GM21576 (cell line): ENCODE results near the gene IMMP2L.

ENCODE experiments used
- ATAC-seq: cut with Tn5 transposase; IDR thresholded peaks from one replicate; pipeline ENCODE4 v1.9.1; 2021; ENCODE audit warnings: mild to moderate bottlenecking, moderate library complexity; ENCODE audit not compliant: unreplicated experiment

Gene IMMP2L

GRCh38 chr7:110911632-110912031 is 650.7 kb downstream of the IMMP2L start:
- no peak for ATAC-seq

GRCh38 chr7:110909117-110909516 is 653.2 kb downstream of the IMMP2L start:
- no peak for ATAC-seq

DNA sequence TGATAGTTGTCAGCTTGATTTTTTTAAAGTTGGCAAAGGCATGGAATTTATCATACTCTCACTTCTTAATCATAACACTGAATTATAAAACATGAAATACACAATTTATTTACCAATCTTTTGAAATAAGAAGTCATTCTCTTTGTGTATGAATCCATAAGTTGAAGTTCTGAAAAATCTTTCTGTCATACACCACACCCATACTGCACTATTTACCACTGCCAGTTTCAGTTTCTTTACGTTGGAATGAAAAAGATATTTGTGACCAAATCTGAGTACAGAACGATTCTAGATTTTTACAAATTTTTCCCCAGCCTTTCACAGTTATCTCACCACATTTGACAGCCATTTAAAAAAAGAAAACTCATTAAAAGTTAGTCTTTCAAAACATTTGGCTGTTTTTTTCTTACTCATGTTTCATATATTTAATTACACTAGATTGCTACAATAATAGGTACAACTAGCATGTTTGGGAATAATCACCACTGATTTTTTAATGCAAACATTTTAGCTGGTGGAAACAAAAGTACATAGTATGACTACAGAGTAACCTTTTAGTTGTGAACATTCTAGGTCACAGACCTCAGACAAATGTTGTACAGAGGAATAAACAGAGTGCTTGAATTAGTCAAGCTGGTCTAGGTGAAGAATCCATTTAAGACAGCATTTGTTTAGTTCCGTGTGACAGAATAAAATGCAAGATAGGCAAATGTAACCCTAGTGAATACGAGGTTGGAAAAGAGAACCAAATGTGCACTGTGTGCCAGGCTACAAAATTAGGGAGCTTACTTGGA is 656.3 kb downstream of the IMMP2L start:
- ATAC-seq, result no peak

- ATAC-seq, result no peak
Observed at GRCh38 chr7:110898516-110898915, 663.8 kb downstream of the IMMP2L start.

GRCh38 chr7:110897538-110897937 is 664.8 kb downstream of the IMMP2L start:
- no peak for ATAC-seq

- ATAC-seq, result no peak
Observed at GRCh38 chr7:110894111-110894510, 668.2 kb downstream of the IMMP2L start.

- no peak for ATAC-seq
Observed at GRCh38 chr7:110891197-110891596, 671.1 kb downstream of the IMMP2L start.

DNA sequence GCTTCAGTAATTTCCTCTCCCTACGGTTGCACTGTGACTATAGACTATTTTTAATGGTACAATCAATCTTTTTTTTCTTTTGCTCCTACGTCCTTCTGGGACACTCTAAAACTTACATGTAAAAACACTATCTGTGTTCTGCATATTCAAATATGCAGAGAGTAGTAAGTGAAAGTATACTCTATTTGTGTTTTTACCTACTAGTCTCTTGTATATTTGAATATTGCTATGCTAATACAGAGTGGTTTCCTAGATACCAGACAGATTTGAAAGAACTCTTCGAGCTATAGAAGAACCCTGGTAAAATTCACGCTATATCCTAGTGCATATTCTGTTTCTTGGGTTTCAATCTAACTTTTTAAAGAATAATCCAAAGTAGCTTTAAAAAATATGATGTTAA is 672.2 kb downstream of the IMMP2L start:
- no peak for ATAC-seq

DNA sequence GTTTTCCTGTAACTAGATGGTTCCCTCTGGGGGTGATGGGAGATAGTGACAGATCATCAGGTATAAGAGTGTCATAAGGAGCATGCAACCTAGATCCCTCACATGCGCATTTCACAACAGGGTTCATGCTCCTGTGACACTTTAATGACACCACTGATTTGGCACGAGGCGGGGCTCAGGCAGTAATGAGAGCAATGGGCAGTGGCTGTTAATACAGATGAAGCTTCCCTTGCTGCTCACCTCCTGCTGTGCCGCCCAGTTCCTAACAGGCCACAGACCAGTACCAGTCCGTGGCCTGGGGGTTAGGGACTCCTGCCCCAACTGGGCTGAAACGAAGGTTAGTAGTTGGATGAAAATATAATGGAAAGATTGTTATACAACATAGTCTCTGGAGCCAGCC is 673.0 kb downstream of the IMMP2L start:
- ATAC-seq, result no peak

DNA sequence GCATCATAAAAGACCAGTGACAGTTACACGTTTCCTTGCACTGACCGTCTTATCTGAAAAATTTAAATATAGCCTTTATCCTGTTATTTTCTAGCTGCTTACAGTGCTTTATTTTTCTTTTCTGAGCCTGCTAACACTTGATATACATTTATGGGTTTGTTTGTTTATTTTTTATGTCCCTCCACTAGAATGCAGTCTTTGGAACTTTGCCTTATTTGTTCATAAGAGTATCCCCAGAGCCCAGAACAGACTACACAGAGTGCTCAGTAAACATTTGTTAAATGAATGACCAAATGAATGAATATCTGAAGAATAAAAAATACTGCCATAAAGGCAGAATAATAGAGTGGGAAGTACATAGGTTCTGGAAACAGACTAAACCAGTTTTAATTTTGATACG is 673.7 kb downstream of the IMMP2L start:
- no peak for ATAC-seq

DNA sequence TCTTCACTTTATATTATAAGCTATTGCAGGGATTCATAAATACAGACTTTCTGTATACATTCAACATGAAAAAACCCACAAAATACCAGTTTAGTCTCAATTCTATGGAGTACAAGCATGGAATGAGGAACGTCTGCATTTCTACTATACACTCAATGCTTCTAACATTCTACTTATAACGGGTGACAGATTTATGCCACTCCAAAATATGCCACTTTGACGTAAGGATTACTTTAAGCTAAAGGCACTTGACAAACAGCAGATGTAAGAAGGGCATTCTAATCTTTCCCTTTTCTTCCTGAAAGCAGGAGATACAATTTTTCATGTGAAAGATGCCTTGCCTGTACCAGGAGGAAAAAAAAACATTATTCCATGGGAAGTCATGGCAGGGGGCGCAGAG is 676.8 kb downstream of the IMMP2L start:
- no peak for ATAC-seq

- no peak for ATAC-seq
Observed at GRCh38 chr7:110881721-110882120, 680.6 kb downstream of the IMMP2L start.

GRCh38 chr7:110880971-110881370 is 681.3 kb downstream of the IMMP2L start:
- no peak for ATAC-seq

DNA sequence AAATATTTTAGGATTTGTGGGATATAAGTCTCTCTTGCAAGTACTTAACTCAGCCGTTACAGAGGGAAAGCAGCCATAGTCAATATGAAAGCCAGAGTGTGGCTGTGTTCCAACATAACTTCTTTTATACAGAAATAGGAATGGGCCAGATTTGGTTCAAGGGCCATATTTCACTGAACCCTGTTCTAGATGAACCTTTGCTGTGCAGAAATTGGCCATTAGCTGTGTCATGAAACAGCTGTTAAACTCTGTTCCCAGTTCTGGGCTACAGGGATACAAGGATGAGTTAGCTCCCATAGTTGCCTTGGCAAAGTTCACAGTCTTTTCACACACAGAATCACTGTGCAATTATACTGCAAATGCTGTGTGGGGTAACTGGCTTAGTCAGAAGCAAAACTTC is 685.3 kb downstream of the IMMP2L start:
- no peak for ATAC-seq

DNA sequence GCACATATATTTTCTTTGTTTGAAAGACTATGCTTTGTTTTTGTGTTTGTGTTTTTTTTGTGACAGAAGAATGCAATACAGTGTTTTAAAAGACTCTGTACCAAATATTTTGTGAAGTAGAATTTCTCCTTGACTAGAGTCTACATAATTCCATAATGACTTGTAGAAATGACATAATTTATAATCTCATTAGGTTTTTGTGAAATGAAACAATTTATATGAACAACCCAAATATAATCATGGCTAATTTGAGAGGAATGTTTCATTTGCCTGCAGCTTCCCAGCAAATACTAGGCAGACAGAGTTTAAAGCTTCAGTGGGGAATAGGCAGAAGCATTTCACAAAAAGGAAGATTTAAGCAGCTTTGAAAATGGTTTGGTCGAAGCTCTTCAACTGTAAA is 686.9 kb downstream of the IMMP2L start:
- no peak for ATAC-seq

DNA sequence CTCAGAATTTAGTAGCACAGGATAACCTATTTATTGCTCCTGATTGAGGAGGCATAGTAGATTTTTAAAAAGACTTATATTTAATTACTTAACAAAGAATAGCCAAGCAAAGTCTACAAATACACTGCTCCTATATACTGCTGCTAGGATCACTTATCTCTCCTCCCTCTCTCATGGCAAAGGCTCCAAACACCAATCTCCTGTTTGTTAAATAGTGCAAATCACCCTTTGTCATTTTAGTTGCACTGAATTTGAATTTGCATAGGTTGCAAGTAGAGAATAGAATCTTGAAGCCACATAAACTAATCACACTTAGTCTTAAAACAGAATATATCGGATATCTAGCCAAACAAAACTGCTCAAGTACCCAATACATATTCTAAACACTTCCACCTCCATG is 690.4 kb downstream of the IMMP2L start:
- ATAC-seq, result no peak

GRCh38 chr7:110870926-110871325 is 691.4 kb downstream of the IMMP2L start:
- no peak for ATAC-seq

GRCh38 chr7:110868458-110868857 is 693.8 kb downstream of the IMMP2L start:
- ATAC-seq, result no peak

- ATAC-seq, result no peak
Observed at GRCh38 chr7:110867771-110868170, 694.5 kb downstream of the IMMP2L start.

DNA sequence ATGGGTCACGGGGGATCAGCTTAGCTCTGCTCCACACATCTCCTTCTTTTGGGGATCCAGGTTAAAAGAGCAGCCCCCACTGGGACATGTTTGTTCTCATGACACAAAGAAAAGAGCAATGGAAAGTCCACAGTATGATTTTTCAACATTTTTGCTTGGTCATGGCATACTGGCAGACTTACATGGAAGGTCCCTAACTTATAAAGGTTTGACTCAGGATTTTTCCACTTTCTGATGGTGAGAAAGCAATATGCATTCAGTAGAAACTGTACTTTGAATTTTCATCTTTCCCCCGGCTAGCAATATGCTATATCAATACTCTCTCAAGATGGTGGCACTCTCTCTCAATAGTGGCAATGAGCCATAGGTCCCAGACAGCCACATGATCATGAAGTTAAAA is 699.0 kb downstream of the IMMP2L start:
- ATAC-seq, result no peak

DNA sequence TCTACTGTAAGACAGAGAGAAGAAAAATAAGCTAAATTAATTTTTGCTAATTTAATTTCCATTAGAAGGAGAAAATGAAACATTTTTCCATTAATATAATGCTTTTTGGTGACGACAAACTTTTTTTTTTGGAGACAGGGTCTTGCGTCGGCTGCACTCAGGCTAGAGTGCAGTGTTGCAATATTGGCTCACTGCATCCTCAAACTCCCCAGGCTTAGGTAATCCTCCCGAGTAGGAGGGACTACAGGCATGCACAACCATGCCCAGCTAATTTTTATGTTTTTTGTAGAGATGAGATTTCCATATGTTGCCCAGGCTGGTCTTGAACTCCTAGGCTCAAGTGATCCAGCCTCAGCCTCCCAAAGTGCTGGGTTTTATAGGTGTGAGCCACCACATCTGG is 701.1 kb downstream of the IMMP2L start:
- no peak for ATAC-seq

DNA sequence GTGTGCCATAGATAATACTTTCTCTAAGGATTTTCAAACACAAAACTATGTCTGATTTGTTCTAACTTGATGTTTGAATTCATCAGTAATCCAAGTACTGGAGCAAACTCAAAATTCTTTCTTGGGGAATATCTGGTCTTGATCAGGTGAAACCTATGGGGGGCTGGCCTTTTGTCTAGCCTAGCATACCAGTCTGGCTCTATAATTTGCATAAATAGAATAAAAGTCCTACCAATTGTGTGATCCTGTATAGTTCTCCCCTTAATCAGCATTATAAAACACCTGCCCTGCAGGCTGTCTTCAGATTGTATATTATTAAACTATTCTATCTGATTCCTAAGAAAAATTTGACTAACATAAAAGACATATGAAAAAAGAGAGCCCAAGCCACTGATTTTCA is 705.2 kb downstream of the IMMP2L start:
- ATAC-seq, result no peak

GRCh38 chr7:110856704-110857103 is 705.6 kb downstream of the IMMP2L start:
- ATAC-seq, result no peak
